Measurements from ENCODE around the gene ELAPOR1.

DNA sequence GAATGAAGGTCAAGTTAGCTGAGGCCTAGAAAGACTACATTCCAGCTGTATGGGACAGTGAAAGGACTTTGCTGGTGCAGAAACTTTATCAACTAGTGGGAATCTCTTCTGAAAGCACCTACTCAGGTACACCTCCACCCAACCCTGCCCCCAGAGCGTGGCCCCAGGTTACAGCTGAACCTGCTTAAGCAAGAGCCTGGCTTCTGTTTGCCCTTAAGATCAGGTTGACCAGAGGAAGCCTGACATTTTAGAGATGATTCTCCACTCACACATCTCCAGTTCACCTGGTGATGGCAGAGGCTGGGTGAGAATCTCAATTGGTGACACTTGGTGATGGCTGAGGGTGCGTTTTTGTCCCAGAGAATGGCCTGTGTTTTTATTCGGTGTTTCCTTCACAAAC, 24.0 kb downstream of the ELAPOR1 start:
- TF ChIP-seq, protein P1, sequence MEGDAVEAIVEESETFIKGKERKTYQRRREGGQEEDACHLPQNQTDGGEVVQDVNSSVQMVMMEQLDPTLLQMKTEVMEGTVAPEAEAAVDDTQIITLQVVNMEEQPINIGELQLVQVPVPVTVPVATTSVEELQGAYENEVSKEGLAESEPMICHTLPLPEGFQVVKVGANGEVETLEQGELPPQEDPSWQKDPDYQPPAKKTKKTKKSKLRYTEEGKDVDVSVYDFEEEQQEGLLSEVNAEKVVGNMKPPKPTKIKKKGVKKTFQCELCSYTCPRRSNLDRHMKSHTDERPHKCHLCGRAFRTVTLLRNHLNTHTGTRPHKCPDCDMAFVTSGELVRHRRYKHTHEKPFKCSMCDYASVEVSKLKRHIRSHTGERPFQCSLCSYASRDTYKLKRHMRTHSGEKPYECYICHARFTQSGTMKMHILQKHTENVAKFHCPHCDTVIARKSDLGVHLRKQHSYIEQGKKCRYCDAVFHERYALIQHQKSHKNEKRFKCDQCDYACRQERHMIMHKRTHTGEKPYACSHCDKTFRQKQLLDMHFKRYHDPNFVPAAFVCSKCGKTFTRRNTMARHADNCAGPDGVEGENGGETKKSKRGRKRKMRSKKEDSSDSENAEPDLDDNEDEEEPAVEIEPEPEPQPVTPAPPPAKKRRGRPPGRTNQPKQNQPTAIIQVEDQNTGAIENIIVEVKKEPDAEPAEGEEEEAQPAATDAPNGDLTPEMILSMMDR (conservative IDR thresholded peaks at IDR 0.05 in 1 of 2, IDR thresholded peaks at IDR 0.05 in 1 of 2; ENCODE audit: low read depth in 1 of 2, low read length in 2 of 2): no peak
- no peak for TF ChIP-seq EZH2 (IDR thresholded peaks at IDR 0.05; ENCODE audit: low read length, missing control alignments)
